Calu3 (cell line): ENCODE measurements around the gene NOX4. TPM values are rescaled to one million over a fixed set of nuclear protein-coding genes. Genes with fewer than 3 reads are reported as not detected.

Source experiments
- BruUV-seq: library from RNA; stranded (reverse); fragments of 400-500 nt; replicated peaks from 2 replicates; lab custom pipeline; 2021; lab: Mats Ljungman, UMichigan
- CTCF ChIA-PET: fragments of 300-600 bp; sonication (Branson Sonifier 250); formaldehyde crosslinking; loops from one replicate; lab custom pipeline; 2022; ENCODE audit warnings: antibody characterized with exemption; lab: Charles Lee
- DNase-seq: peaks from one replicate; pipeline ENCODE4 v3.0.0; 2022
- H3K27ac Mint-ChIP-seq: one replicate; pipeline ENCODE4 v1.8.0; 2022; ENCODE audit warnings: mixed read lengths; ENCODE audit not compliant: unreplicated experiment
- H3K27me3 Mint-ChIP-seq: one replicate; pipeline ENCODE4 v1.8.0; 2022; ENCODE audit warnings: mixed read lengths; ENCODE audit not compliant: unreplicated experiment
- H3K36me3 Mint-ChIP-seq: one replicate; pipeline ENCODE4 v1.8.0; 2022; ENCODE audit warnings: mild to moderate bottlenecking, moderate library complexity, mixed read lengths; ENCODE audit not compliant: insufficient read depth, unreplicated experiment
- H3K4me1 Mint-ChIP-seq: one replicate; pipeline ENCODE4 v1.8.0; 2022; ENCODE audit warnings: mild to moderate bottlenecking, low read depth, mixed read lengths; ENCODE audit not compliant: unreplicated experiment
- H3K4me3 Mint-ChIP-seq: one replicate; pipeline ENCODE4 v1.8.0; 2022; ENCODE audit warnings: mild to moderate bottlenecking, low read depth, moderate library complexity, mixed read lengths; ENCODE audit not compliant: unreplicated experiment
- H3K9me3 Mint-ChIP-seq: one replicate; pipeline ENCODE4 v1.8.0; 2022; ENCODE audit warnings: low read depth, mixed read lengths; ENCODE audit not compliant: unreplicated experiment
- CTCF ChIP-seq: fragments of 200-600 bp; IDR thresholded peaks from one replicate; pipeline ENCODE4 v1.8.0; 2022; ENCODE audit warnings: antibody characterized with exemption; ENCODE audit not compliant: unreplicated experiment
- intact Hi-C: fragments of 100-400 bp; cut with micrococcal nuclease; formaldehyde crosslinking; loops from one replicate; pipeline ENCODE4 v1.10.0; 2022; ENCODE audit not compliant: unreplicated experiment
- total RNA-seq: library from RNA; stranded (reverse); gene quantifications from 2 replicates; pipeline ENCODE4 v1.2.3, GENCODE V29; 2022

NOX4 gene
- total RNA-seq, 1 experiment from 2014 or later = not detected

- H3K4me1 Mint-ChIP-seq = no peaks in the 10 kb centered on the region
- no peaks in the 10 kb centered on the region for H3K9me3 Mint-ChIP-seq
- intact Hi-C loops = no loop called here
- H3K27ac Mint-ChIP-seq = no peak overlapping the region
- TF ChIP-seq CTCF = no peak
- H3K27me3 Mint-ChIP-seq = no peaks in the 10 kb centered on the region
- DNase-seq = no peak
- no TSS peak for BruUV-seq
- CTCF ChIA-PET = no interaction called here
- no peaks in the 10 kb centered on the region for H3K36me3 Mint-ChIP-seq
- no peak overlapping the region for H3K4me3 Mint-ChIP-seq
These were observed 25.3 kb upstream of the NOX4 start for GRCh38 chr11:89516496-89516895.

- BruUV-seq = no TSS peak
- Mint-ChIP-seq H3K27ac (no peak overlapping the region), H3K27me3 (no peaks in the 10 kb centered on the region), H3K4me3 (no peak overlapping the region), H3K4me1 (no peaks in the 10 kb centered on the region), H3K9me3 (no peaks in the 10 kb centered on the region), H3K36me3 (no peaks in the 10 kb centered on the region)
- DNase-seq = no peak
- CTCF ChIA-PET = no interaction called here
- no peak for TF ChIP-seq CTCF
- intact Hi-C loops = no loop called here
These were observed 17.4 kb upstream of the NOX4 start for GRCh38 chr11:89508544-89508943.

- H3K4me3 Mint-ChIP-seq = no peak overlapping the region
- no peak for TF ChIP-seq CTCF
- intact Hi-C loops = no loop called here
- H3K4me1 Mint-ChIP-seq = no peaks in the 10 kb centered on the region
- CTCF ChIA-PET = no interaction called here
- H3K27ac Mint-ChIP-seq = no peak overlapping the region
- H3K27me3 Mint-ChIP-seq = no peaks in the 10 kb centered on the region
- no peak for DNase-seq
- H3K9me3 Mint-ChIP-seq = no peaks in the 10 kb centered on the region
- no TSS peak for BruUV-seq
- H3K36me3 Mint-ChIP-seq = no peaks in the 10 kb centered on the region
These were observed 13.1 kb upstream of the NOX4 start for GRCh38 chr11:89504270-89504669.

- no peaks in the 10 kb centered on the region for H3K27me3 Mint-ChIP-seq
- H3K27ac Mint-ChIP-seq = no peak overlapping the region
- CTCF ChIA-PET = no interaction called here
- no peaks in the 10 kb centered on the region for H3K4me1 Mint-ChIP-seq
- intact Hi-C loops = no loop called here
- H3K9me3 Mint-ChIP-seq = no peaks in the 10 kb centered on the region
- no peak overlapping the region for H3K4me3 Mint-ChIP-seq
- DNase-seq = no peak
- TF ChIP-seq CTCF = no peak
- H3K36me3 Mint-ChIP-seq = no peaks in the 10 kb centered on the region
- no TSS peak for BruUV-seq
These were observed 12.2 kb upstream of the NOX4 start for GRCh38 chr11:89503422-89503821.
